ENCODE measurements around the gene NRAP.

Gene NRAP

DNA sequence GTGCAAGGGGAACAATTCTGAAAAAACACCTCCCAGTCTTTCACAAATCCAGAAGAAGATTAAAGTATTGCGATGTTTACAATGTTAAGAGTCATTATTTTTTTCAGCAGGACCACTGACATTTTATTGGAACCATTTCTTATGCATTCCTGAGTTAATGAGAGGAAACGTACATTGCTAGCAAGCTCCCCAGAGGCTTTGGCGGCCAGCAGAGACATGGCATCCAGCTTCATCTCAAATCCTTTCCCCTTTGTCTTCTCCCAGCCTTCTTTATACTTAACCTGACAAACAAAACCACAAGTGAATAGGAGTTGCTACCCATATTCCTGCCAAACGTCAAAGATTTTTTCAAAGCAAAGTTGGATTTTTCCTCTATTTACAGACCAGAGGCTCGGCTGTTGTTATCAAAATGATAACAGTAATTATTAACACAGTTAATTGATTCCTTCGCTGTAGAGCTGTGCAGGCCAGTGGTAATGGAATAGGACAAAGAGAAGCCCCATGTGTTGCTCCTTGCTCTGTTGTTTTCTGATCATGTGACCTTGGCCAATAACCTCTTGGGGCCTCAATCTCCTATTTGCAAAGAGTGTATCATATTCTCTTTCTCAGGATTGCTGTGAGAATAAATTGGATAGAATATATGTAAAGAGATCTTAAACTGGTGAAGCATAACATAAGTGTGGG lies 32.0 kb downstream of the NRAP start:
- peak overlapping the region; percentile 39 for H3K27ac ChIP-seq
- TF ChIP-seq, protein P1, sequence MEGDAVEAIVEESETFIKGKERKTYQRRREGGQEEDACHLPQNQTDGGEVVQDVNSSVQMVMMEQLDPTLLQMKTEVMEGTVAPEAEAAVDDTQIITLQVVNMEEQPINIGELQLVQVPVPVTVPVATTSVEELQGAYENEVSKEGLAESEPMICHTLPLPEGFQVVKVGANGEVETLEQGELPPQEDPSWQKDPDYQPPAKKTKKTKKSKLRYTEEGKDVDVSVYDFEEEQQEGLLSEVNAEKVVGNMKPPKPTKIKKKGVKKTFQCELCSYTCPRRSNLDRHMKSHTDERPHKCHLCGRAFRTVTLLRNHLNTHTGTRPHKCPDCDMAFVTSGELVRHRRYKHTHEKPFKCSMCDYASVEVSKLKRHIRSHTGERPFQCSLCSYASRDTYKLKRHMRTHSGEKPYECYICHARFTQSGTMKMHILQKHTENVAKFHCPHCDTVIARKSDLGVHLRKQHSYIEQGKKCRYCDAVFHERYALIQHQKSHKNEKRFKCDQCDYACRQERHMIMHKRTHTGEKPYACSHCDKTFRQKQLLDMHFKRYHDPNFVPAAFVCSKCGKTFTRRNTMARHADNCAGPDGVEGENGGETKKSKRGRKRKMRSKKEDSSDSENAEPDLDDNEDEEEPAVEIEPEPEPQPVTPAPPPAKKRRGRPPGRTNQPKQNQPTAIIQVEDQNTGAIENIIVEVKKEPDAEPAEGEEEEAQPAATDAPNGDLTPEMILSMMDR (conservative IDR thresholded peaks at IDR 0.05), result no peak

DNA sequence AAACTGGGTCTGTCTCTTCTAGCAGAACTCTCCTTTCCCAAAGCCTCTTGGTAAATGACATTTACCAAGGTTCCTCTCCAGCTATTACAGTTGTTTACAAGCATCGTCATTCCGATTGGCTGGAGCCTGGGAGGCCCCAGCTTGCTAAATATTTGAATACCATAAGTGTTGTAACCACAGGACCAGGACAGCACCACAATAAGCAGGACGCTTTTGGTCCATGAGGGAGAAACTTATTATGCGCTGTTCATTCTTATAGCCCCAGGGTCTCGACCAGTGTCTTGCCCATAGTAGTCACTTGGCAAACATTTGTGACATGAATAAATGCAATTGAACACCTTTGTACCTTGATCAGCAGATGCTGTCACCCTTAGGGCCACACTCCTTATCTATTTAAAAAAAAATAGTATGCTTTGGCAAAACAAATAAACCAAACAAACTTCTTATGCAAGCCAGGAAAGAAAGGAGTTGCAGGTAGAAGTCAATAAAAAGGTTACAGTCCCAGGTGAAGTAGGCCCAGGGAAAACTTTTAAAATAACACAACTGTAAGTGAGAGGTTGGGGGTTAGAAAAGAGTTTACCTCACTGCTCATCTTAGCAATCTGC lies 32.8 kb downstream of the NRAP start:
- H3K27ac ChIP-seq, result peak overlapping the region; percentile 39
- TF ChIP-seq, protein P1 (conservative IDR thresholded peaks at IDR 0.05), result no peak

DNA sequence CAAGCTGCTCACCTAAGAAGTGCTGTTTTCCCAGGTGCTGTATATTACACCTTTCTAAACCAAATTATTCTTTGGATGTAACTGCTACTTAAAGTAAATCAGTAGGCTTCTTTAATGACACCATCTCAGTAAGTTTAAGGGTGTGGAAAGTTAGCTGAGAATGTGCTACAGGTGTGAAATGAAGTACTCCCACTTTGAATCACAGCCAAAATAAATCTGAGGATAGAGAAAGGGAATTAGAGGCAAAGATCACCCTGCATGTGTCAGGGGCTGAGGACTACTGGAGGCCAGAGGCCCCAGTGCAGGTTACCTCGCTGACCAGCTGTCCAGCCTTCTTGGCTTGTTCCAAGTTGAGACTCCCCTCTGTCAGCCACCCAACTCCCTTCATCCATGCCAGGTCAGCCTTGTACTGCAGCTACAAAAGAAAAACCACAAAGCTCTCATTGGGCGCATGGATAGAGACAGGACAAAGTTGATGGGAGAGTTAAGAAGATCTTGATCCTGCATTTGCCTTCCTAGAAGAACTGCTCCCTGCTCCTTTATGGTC lies 35.2 kb downstream of the NRAP start:
- TF ChIP-seq, protein P1 (conservative IDR thresholded peaks at IDR 0.05), result no peak
- H3K27ac ChIP-seq, result no peak overlapping the region

DNA sequence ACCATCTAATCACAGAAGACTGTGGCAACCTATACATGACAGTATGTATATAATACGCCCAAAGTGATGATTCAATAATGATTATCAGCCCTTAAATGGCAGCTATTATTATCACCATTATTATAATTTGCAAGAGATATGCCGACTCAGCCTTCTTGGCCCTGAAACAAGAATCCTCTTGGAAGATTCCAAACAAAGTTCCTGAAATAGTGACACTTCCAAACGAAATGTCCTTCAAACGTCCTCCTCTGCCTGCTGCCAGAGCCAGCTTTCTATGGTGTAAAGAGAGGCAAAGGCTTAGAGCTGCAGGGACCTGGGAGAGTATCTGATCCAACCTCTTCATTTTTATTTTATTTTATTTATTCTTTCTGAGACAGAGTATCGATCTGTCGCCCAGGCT lies 36.0 kb downstream of the NRAP start:
- TF ChIP-seq, protein P1 (conservative IDR thresholded peaks at IDR 0.05), result no peak
- no peak overlapping the region for H3K27ac ChIP-seq

DNA sequence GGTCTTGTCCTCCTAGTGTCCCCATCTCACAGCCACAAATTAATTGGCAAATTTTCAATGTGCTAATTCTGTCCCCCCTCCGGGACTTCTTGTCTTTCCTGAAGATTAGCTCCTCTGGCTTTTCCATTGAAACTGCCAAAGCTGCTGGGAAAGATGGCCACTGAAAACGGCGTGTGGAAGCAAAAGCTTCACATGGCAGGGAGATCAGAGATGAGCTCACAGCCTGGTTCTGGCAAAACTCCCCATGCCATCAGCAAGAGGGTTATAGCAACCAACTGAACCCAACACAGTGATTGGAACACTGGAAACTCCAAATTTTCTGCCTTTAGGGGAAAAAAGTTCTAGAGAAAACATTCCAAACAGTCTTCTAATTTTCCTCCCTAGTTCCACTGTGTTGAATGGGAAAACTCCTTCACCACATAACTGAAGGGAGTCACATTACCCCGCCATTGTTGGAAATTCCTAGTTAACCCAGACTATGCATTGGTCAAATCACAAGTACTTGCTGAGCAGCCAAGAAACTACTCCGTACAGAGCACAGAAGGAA lies 37.0 kb downstream of the NRAP start:
- H3K27ac ChIP-seq, result no peak overlapping the region

DNA sequence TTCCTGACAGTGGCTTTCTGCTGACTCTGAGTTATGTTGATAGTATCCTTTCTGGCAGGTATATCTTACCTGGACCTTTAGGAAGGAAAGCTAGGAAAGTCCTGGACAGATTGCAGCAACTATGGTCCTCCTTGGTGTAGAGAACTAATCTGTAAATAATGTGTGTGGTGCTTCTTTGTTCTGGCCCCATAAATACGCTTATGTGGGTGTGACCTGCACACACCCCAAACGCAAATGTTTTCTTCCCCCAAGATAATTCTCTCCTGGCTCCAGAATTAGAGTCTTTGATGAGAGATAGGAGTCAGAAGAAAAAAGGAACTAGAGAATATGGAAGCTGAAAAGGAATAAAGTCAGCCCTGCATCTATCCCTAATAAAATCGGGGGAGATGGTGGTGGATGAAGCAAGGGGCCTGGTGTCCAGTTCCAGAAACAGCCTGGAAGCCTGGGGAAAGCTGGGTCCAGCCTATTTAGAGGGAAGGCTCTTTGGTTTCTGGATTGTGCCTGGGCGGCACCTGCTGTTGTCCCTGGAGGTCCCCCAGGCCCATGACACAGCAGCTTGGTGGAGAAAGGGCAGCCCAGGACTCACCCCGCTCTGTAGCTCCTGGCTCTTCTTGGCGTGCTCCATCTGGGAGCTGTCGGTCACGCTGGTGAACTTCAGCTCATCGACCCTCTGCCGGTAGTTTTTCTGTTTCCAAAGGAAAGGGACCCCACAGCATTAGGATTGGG lies 38.2 kb downstream of the NRAP start:
- TF ChIP-seq, protein P1 (conservative IDR thresholded peaks at IDR 0.05), result no peak
- H3K27ac ChIP-seq, result no peak overlapping the region

More for the DNA sequence above, 37.0 kb downstream of the NRAP start:
- TF ChIP-seq, protein P1 (conservative IDR thresholded peaks at IDR 0.05), result no peak

DNA sequence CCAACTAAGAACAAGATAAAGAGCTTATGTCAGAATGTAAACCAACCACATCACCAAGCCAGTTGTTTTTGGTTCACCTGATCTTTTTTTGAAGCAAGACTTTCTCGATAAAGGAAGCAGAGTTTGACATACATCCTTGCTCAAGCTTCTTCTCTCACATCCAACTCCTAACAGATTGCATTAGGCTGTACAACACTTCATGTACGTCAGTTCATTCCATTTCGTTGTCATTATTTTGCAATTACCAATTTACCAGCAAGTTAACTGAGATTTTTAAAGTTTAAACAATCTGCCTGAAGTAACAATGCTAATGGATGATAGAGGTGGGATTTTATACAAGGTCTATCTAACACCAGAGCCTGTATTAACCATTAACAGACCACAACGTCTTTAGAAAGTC lies 41.0 kb downstream of the NRAP start:
- TF ChIP-seq, protein P1 (conservative IDR thresholded peaks at IDR 0.05), result no peak
- no peak overlapping the region for H3K27ac ChIP-seq
